RPMI8226 (cell line): ENCODE measurements around the gene HOTAIR.

Experiments used
- DNase-seq: peaks from one replicate; pipeline ENCODE4 v3.0.0-alpha.2; 2015

HOTAIR gene

GRCh38 chr12:54010972-54011664 is 36.4 kb upstream of the HOTAIR start:
- no peak for DNase-seq

- no peak for DNase-seq
Observed at GRCh38 chr12:54010053-54010971, 35.6 kb upstream of the HOTAIR start.

GRCh38 chr12:54009171-54010052 is 34.7 kb upstream of the HOTAIR start:
- DNase-seq, result no peak

- DNase-seq, result no peak
Observed at GRCh38 chr12:54008260-54008552, 33.5 kb upstream of the HOTAIR start.

GRCh38 chr12:54007538-54008259 is 32.9 kb upstream of the HOTAIR start:
- no peak for DNase-seq

- DNase-seq, result no peak
Observed at GRCh38 chr12:54006559-54007220, 31.9 kb upstream of the HOTAIR start.

- DNase-seq, result peak; percentile 83
Observed at GRCh38 chr12:54005853-54006558, 31.3 kb upstream of the HOTAIR start.

- DNase-seq, result no peak
Observed at GRCh38 chr12:54005531-54005852, 30.7 kb upstream of the HOTAIR start.

- DNase-seq, result no peak
Observed at GRCh38 chr12:54004841-54005530, 30.2 kb upstream of the HOTAIR start.

GRCh38 chr12:54004063-54004840 is 29.5 kb upstream of the HOTAIR start:
- DNase-seq, result no peak

GRCh38 chr12:54003625-54004024 is 28.9 kb upstream of the HOTAIR start:
- no peak for DNase-seq

- DNase-seq, result no peak
Observed at GRCh38 chr12:54002915-54003389, 28.2 kb upstream of the HOTAIR start.

GRCh38 chr12:54002278-54002914 is 27.6 kb upstream of the HOTAIR start:
- no peak for DNase-seq

- DNase-seq, result no peak
Observed at GRCh38 chr12:54001283-54002187, 26.8 kb upstream of the HOTAIR start.

- DNase-seq, result no peak
Observed at GRCh38 chr12:54000116-54001114, 25.7 kb upstream of the HOTAIR start, which contains the start of gene HOXC9. HOXC9 (plus strand) TSS chr12:54000161; CDS start chr12:54000189, 28 bp downstream.

GRCh38 chr12:53999559-54000115 is 24.9 kb upstream of the HOTAIR start:
- DNase-seq, result no peak

GRCh38 chr12:53998900-53999236 is 24.1 kb upstream of the HOTAIR start:
- DNase-seq, result no peak
